ENCODE results near the gene PPP4R3A.

GRCh38 chr14:91519239-91520036 lies 9.3 kb upstream of the PPP4R3A start:
- TF ChIP-seq POLR2A (IDR thresholded peaks at IDR 0.05) = no peak
- TF ChIP-seq, protein P1, sequence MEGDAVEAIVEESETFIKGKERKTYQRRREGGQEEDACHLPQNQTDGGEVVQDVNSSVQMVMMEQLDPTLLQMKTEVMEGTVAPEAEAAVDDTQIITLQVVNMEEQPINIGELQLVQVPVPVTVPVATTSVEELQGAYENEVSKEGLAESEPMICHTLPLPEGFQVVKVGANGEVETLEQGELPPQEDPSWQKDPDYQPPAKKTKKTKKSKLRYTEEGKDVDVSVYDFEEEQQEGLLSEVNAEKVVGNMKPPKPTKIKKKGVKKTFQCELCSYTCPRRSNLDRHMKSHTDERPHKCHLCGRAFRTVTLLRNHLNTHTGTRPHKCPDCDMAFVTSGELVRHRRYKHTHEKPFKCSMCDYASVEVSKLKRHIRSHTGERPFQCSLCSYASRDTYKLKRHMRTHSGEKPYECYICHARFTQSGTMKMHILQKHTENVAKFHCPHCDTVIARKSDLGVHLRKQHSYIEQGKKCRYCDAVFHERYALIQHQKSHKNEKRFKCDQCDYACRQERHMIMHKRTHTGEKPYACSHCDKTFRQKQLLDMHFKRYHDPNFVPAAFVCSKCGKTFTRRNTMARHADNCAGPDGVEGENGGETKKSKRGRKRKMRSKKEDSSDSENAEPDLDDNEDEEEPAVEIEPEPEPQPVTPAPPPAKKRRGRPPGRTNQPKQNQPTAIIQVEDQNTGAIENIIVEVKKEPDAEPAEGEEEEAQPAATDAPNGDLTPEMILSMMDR (IDR thresholded peaks at IDR 0.05) = no peak

Measured in adrenal gland (tissue), 5 donors.